HEK293 (cell line): Measurements from ENCODE around the gene RPS29.

Source experiments
- BCL11A ChIP-seq: fragments of 450-650 bp; formaldehyde crosslinking; IDR thresholded peaks from 2 replicates; pipeline ENCODE4 v1.5.1; 2016; ENCODE audit warnings: low read depth, missing biosample characterization, missing genetic modification characterization
- GFI1B ChIP-seq: fragments of 450-650 bp; formaldehyde crosslinking; IDR thresholded peaks from 2 replicates; pipeline ENCODE4 v1.5.1; 2016; ENCODE audit warnings: missing biosample characterization, missing genetic modification characterization
- GLIS2 ChIP-seq: fragments of 450-650 bp; formaldehyde crosslinking; IDR thresholded peaks from 2 replicates; pipeline ENCODE4 v1.5.1; 2016; ENCODE audit warnings: missing biosample characterization, missing genetic modification characterization
- HOXD13 ChIP-seq: sonication (generic); formaldehyde crosslinking; IDR thresholded peaks from 2 replicates; pipeline ENCODE4 v1.8.0; 2022; ENCODE audit warnings: missing genetic modification reagents, borderline replicate concordance
- KLF7 ChIP-seq: fragments of 450-650 bp; formaldehyde crosslinking; IDR thresholded peaks from 2 replicates; pipeline ENCODE4 v1.5.1; 2016; ENCODE audit warnings: missing biosample characterization, missing genetic modification characterization, borderline replicate concordance
- KLF8 ChIP-seq: fragments of 450-650 bp; formaldehyde crosslinking; IDR thresholded peaks from 2 replicates; pipeline ENCODE4 v1.5.1; 2016; ENCODE audit warnings: missing biosample characterization, missing genetic modification characterization
- SALL2 ChIP-seq: fragments of 450-650 bp; formaldehyde crosslinking; IDR thresholded peaks from 2 replicates; pipeline ENCODE4 v1.5.0; 2017; ENCODE audit warnings: missing biosample characterization, mild to moderate bottlenecking, missing genetic modification characterization, borderline replicate concordance
- SCRT2 ChIP-seq: fragments of 450-650 bp; formaldehyde crosslinking; IDR thresholded peaks from 2 replicates; pipeline ENCODE4 v1.5.1; 2016; ENCODE audit warnings: missing biosample characterization, missing genetic modification characterization
- SP2 ChIP-seq: fragments of 450-650 bp; formaldehyde crosslinking; IDR thresholded peaks from 2 replicates; pipeline ENCODE4 v1.5.1; 2016; ENCODE audit warnings: missing biosample characterization, missing genetic modification characterization
- TRIM28 ChIP-seq: IDR thresholded peaks from 2 replicates; pipeline ENCODE4 v1.6.1; 2011; ENCODE audit warnings: low read length, control low read depth, borderline replicate concordance
- TSHZ1 ChIP-seq: fragments of 450-650 bp; formaldehyde crosslinking; IDR thresholded peaks from 2 replicates; pipeline ENCODE4 v1.5.1; 2016; ENCODE audit warnings: missing biosample characterization, missing genetic modification characterization, borderline replicate concordance
- ZBTB26 ChIP-seq: fragments of 450-650 bp; formaldehyde crosslinking; optimal IDR thresholded peaks from 2 replicates; pipeline ENCODE3; 2016; ENCODE audit warnings: missing biosample characterization, mild to moderate bottlenecking, missing genetic modification characterization
- ZNF121 ChIP-seq: fragments of 450-650 bp; formaldehyde crosslinking; IDR thresholded peaks from 2 replicates; pipeline ENCODE4 v1.5.1; 2016; ENCODE audit warnings: missing biosample characterization, missing genetic modification characterization
- ZNF155 ChIP-seq: fragments of 450-650 bp; formaldehyde crosslinking; IDR thresholded peaks from 2 replicates; pipeline ENCODE4 v1.5.1; 2016; ENCODE audit warnings: missing biosample characterization, missing genetic modification characterization
- ZNF175 ChIP-seq: fragments of 450-650 bp; formaldehyde crosslinking; IDR thresholded peaks from 2 replicates; pipeline ENCODE4 v1.5.1; 2016; ENCODE audit warnings: missing biosample characterization, missing genetic modification characterization
- ZNF202 ChIP-seq: fragments of 450-650 bp; formaldehyde crosslinking; IDR thresholded peaks from 2 replicates; pipeline ENCODE4 v1.5.1; 2016; ENCODE audit warnings: missing biosample characterization, missing genetic modification characterization, borderline replicate concordance
- ZNF211 ChIP-seq: fragments of 450-650 bp; formaldehyde crosslinking; IDR thresholded peaks from 2 replicates; pipeline ENCODE4 v1.5.1; 2016; ENCODE audit warnings: low read depth, missing biosample characterization, missing genetic modification characterization
- ZNF274 ChIP-seq, 2 experiments: fragments of 200-500 bp in 1 of 2; fragments of 450-650 bp in 1 of 2; sonication (Bioruptor generic) in 1 of 2; formaldehyde crosslinking in 1 of 2; IDR thresholded peaks; 2 replicates each; pipeline versions ENCODE4 v1.5.1 to v1.6.1; 2014 to 2016; ENCODE audit warnings: borderline replicate concordance in 1 of 2, inconsistent platforms in 1 of 2, low read length in 1 of 2, missing biosample characterization in 1 of 2, missing genetic modification characterization in 1 of 2
- ZNF292 ChIP-seq: fragments of 450-650 bp; formaldehyde crosslinking; IDR thresholded peaks from 2 replicates; pipeline ENCODE4 v1.5.1; 2016; ENCODE audit warnings: low read depth, missing biosample characterization, missing genetic modification characterization, borderline replicate concordance
- ZNF354C ChIP-seq: fragments of 450-650 bp; formaldehyde crosslinking; IDR thresholded peaks from 2 replicates; pipeline ENCODE4 v1.5.1; 2016; ENCODE audit warnings: missing biosample characterization, missing genetic modification characterization, low read depth, borderline replicate concordance
- ZNF473 ChIP-seq: fragments of 450-650 bp; formaldehyde crosslinking; IDR thresholded peaks from 2 replicates; pipeline ENCODE4 v1.5.1; 2017; ENCODE audit warnings: missing biosample characterization, missing genetic modification characterization
- ZNF510 ChIP-seq: fragments of 450-650 bp; formaldehyde crosslinking; IDR thresholded peaks from 2 replicates; pipeline ENCODE4 v1.5.1; 2018; ENCODE audit warnings: mild to moderate bottlenecking, missing genetic modification characterization, missing biosample characterization; ENCODE audit not compliant: insufficient replicate concordance
- ZNF530 ChIP-seq: fragments of 450-650 bp; formaldehyde crosslinking; IDR thresholded peaks from 2 replicates; pipeline ENCODE4 v1.5.1; 2016; ENCODE audit warnings: low read depth, missing biosample characterization, missing genetic modification characterization
- ZNF707 ChIP-seq: fragments of 450-650 bp; formaldehyde crosslinking; IDR thresholded peaks from 2 replicates; pipeline ENCODE4 v1.5.1; 2016; ENCODE audit warnings: missing biosample characterization, missing genetic modification characterization
- ZXDB ChIP-seq: fragments of 450-650 bp; formaldehyde crosslinking; IDR thresholded peaks from 2 replicates; pipeline ENCODE4 v1.5.1; 2016; ENCODE audit warnings: missing biosample characterization, missing genetic modification characterization
- TF ChIP-seq, protein P1 (sequence below): fragments of 450-650 bp; formaldehyde crosslinking; conservative IDR thresholded peaks from 2 replicates; pipeline ENCODE4 v1.5.1; 2016; ENCODE audit warnings: low read depth, missing biosample characterization, missing genetic modification characterization
- TF ChIP-seq, protein P2 (sequence below): fragments of 450-650 bp; formaldehyde crosslinking; IDR thresholded peaks from 2 replicates; pipeline ENCODE4 v1.5.1; 2016; ENCODE audit warnings: missing biosample characterization, missing genetic modification characterization

The RPS29 gene

GRCh38 chr14:49586673-49587460 is 687 bp upstream of the RPS29 start (continued):
- TF ChIP-seq, protein P1, sequence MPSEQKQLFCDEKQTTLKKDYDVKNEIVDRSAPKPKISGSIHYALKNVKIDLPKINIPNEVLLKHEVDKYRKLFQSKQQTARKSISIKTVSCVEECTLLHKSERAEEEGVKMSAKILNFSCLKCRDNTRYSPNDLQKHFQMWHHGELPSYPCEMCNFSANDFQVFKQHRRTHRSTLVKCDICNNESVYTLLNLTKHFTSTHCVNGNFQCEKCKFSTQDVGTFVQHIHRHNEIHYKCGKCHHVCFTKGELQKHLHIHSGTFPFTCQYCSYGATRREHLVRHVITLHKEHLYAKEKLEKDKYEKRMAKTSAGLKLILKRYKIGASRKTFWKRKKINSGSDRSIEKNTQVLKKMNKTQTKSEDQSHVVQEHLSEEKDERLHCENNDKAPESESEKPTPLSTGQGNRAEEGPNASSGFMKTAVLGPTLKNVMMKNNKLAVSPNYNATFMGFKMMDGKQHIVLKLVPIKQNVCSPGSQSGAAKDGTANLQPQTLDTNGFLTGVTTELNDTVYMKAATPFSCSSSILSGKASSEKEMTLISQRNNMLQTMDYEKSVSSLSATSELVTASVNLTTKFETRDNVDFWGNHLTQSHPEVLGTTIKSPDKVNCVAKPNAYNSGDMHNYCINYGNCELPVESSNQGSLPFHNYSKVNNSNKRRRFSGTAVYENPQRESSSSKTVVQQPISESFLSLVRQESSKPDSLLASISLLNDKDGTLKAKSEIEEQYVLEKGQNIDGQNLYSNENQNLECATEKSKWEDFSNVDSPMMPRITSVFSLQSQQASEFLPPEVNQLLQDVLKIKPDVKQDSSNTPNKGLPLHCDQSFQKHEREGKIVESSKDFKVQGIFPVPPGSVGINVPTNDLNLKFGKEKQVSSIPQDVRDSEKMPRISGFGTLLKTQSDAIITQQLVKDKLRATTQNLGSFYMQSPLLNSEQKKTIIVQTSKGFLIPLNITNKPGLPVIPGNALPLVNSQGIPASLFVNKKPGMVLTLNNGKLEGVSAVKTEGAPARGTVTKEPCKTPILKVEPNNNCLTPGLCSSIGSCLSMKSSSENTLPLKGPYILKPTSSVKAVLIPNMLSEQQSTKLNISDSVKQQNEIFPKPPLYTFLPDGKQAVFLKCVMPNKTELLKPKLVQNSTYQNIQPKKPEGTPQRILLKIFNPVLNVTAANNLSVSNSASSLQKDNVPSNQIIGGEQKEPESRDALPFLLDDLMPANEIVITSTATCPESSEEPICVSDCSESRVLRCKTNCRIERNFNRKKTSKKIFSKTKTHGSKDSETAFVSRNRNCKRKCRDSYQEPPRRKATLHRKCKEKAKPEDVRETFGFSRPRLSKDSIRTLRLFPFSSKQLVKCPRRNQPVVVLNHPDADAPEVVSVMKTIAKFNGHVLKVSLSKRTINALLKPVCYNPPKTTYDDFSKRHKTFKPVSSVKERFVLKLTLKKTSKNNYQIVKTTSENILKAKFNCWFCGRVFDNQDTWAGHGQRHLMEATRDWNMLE (tag by site-specific recombination), result no peak
- TF ChIP-seq GFI1B, result no peak
- TF ChIP-seq, protein P2, sequence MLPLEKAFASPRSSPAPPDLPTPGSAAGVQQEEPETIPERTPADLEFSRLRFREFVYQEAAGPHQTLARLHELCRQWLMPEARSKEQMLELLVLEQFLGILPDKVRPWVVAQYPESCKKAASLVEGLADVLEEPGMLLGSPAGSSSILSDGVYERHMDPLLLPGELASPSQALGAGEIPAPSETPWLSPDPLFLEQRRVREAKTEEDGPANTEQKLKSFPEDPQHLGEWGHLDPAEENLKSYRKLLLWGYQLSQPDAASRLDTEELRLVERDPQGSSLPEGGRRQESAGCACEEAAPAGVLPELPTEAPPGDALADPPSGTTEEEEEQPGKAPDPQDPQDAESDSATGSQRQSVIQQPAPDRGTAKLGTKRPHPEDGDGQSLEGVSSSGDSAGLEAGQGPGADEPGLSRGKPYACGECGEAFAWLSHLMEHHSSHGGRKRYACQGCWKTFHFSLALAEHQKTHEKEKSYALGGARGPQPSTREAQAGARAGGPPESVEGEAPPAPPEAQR (tag by site-specific recombination), result no peak
- no peak for TF ChIP-seq SALL2 (tag by site-specific recombination)
- peak; percentile 44 for TF ChIP-seq ZBTB26 (tag by site-specific recombination)
- TF ChIP-seq ZNF121 (tag by site-specific recombination), result peak; percentile 100
- TF ChIP-seq KLF7 (tag by site-specific recombination), result no peak
- TF ChIP-seq ZNF202 (tag by site-specific recombination), result no peak
- no peak for TF ChIP-seq ZNF274 (IDR thresholded peaks at IDR 0.05; ENCODE audit: low read length)
- TF ChIP-seq ZNF274 (tag by site-specific recombination; IDR thresholded peaks at IDR 0.05; ENCODE audit: borderline replicate concordance), result no peak
- no peak for TF ChIP-seq ZNF473 (tag by site-specific recombination)
- TF ChIP-seq ZNF510 (tag by site-specific recombination), result no peak
- no peak for TF ChIP-seq ZNF175 (tag by site-specific recombination)
- peak; percentile 84 for TF ChIP-seq GLIS2 (tag by site-specific recombination)
- no peak for TF ChIP-seq HOXD13 (CRISPR knock-in tag)
- no peak for TF ChIP-seq SCRT2 (tag by site-specific recombination)
- TF ChIP-seq ZXDB (tag by site-specific recombination), result no peak
- TF ChIP-seq BCL11A (tag by site-specific recombination), result peak; percentile 100
- no peak for TF ChIP-seq ZNF155 (tag by site-specific recombination)
- no peak for TF ChIP-seq ZNF707 (tag by site-specific recombination)
- TF ChIP-seq SP2 (tag by site-specific recombination), result no peak; the same call in 1 of the 2 replicates
- no peak for TF ChIP-seq ZNF292
- TF ChIP-seq ZNF211 (tag by site-specific recombination), result no peak
- no peak for TF ChIP-seq TSHZ1 (tag by site-specific recombination)
- TF ChIP-seq TRIM28, result peak; percentile 89; the same call in 1 of the 2 replicates
- TF ChIP-seq ZNF530 (tag by site-specific recombination), result no peak
- no peak for TF ChIP-seq ZNF354C (tag by site-specific recombination)
- TF ChIP-seq KLF8, result no peak
